Measurements from ENCODE around the gene ATF4.

GRCh38 chr22:39553429-39553828 is 33.1 kb downstream of the ATF4 start:
- TF ChIP-seq EP300 (IDR thresholded peaks at IDR 0.05; ENCODE audit: borderline replicate concordance) (no peak), CREB1 (IDR thresholded peaks at IDR 0.05; ENCODE audit: low read depth) (no peak), CEBPB (IDR thresholded peaks at IDR 0.05) (no peak), RAD21 (IDR thresholded peaks at IDR 0.05; ENCODE audit: low read depth) (no peak), YY1 (IDR thresholded peaks at IDR 0.05; ENCODE audit: low read depth) (no peak)
